SIG-M5 treated with dmso at 0.1 percent for 504 hours (cell line): ENCODE results near the gene PYGO2.

Experiments
- DNase-seq: peaks from one replicate; lab custom pipeline; 2025; ENCODE audit not compliant: unreplicated experiment; lab: John Stamatoyannopoulos, UW

The PYGO2 gene

DNA sequence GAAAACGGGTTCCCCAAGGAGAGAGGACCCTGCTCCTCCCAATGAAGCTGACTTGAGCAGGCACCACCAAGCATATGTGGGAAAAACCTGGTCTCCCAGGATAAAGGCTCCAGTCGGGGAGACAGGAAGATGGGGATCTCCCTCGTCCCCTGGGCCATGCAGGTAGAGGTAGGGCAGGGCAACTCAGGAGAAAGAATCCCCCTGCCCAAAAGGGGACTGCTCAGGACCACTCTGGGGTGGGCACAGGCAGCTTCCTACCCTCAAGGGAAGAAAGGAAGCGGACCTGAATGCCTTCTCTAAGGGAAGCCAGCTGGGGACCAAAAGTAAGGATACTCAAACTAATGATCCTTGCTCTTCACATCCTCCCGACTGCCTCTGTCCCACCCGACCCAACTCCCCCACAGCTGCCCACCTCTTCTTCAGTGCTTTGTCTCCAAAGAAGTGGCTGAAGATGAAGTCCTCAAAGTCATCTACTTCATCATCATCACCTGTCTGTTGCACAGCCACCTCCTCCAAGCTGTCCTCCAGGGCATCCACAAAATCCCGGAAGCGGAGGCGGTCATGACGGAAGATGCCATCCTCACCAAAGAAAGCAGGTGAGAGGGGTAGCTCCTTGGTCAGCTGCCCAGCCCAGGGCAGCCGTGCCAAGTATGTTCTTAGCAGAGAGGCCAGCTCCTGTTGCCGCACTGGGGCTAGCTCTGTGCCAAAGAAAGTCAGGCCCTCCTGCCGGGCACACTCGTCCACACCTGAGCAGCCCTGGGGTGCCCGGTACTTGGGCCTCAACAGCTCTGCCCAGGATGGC, 16.2 kb downstream of the PYGO2 start:
- no peak for DNase-seq

DNA sequence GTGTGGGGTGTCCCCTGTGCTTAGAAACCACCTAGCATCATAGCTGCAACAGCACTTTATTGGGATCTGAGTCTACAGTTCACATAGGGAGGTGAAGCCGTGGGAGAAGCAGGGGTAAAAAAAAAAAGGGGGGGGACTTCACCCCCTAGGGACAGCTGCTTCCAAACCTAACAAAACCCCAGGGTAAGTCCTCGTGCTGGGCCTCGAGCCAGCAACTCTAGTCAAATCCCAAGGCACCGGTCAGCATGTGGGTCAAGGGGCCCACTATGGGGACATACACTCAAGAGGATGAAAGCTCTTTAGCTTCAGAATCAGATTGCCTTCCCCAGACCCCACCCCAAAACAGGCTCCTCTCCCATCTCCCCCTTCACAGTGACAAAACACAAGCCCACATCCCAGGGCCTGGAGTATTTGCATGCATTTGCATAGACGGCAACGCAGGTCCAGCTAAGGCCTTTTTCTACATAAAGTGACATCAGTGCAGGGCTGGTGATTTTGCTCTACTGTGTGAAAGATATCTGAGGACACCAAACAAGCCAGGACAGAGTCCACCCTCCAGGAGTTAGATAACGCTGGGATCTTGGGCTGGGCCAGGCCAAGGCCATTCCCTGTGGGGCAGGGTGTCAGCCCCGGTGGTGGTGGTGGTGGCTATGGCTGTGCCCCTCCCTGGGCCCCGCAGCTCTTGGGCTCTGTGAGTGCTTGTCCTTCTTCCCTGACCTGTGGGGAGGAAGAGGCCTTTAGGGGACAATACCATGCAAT, 17.0 kb downstream of the PYGO2 start:
- DNase-seq = no peak

DNA sequence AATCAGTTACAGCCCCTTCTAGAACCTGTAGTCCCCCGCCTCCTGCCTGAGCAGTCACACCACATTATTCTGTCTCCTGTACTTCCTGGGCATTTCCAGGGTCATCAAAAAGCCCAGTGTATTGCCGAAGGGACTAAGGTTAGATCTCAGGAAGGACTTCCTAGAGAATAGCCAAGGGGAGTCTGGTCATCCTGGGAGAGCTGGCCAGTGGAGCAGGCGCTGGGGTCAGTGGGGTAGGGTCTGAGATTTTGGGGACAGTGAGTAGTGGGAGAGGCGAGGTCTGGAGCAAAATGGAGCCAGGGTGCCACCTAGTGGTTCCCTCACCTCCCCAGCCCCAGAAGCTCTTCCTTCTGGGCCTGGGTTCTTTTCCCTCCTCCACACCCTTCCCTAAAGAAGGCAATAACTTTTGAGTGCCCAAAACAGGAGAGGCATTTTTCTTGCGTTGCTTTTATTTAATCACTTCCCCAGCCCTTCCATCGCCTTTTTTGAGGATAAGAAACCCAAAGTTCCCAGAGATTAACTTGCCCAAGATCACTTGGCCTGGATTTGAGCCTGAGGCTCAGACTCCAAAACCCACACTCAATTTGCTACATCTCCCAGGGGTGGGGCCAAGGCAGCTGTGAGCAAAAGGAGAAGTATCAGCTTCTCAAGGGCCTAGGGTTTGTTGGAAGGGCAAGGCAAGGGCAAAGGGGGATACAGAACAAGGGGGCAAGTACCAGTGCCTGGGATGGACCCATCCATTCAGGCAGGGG, 17.8 kb downstream of the PYGO2 start:
- DNase-seq = peak; percentile 76

DNA sequence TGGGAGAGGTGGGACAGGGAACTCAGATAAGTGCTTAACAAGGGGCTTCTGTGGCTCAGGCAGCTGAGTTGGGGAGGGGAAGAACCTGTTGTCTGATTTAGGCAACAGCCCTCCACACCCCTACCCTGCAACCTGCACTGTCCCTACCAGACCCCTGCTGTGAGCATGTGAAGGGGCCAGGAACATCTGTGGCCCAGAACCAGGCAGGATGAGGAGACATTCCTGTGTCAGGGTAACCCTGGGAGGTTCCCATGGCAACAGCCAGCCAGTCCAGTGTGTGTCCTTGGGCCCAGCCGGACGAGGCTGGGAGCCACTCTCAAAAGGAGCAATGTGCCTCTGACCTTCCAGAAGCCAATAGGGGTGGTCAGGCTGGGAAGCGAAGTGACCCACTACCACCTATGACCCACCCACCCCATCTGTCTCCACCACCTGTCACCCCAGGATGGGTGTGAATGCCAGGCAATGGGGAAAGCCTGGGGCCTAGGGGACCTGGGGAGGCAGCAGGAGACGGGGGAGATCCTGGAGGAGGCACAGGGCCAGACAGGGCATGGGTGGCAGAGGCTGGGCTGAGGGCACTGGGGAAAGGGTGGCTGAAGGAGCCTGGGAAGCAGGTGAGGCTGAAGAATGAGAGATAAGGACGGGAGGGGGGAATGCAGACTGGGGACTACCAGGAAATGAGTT, 20.1 kb downstream of the PYGO2 start:
- no peak for DNase-seq

DNA sequence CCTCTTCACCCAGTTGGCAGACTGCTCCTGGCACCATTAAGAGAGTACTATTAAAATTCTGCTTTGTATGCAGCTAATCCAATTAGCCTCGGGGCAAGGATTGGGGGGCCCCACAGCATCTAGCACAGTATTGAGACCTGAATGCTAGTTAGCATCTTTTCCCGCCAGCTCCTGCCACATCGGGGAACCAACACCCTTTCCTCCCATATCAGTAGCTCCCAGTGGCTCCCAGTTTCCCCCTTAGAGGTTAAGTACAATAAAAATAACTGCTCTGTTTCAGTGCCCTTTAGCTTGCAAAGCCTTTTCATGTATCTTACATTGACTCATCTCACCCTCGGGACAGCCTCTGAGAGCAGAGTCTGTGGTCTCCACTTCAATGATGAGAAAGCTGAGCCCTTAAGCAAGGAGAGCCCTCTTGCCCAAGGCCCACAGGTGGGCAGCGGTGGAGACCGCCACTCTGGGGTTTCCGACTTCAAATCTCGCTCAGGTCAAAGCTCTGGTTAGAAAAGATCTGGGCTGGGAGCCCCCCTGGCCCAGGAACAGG, 20.9 kb downstream of the PYGO2 start:
- no peak for DNase-seq

DNA sequence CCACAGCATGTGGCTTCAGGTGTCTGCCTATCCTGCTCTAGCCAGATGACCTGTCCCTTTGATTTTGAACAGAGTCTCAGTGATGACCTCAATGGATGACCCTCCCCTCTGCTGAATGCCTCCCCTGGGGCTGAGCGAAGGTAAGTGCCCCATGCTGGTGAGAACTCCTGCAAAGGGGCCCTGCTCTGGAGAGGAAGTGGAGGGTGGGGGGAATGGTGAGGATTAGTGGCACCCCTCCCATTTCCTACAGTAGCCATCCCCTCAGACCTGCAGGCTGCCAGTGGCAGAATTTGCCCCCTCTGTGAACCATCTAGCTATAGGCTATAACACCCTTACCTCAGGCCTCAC, 21.4 kb downstream of the PYGO2 start:
- no peak for DNase-seq

DNA sequence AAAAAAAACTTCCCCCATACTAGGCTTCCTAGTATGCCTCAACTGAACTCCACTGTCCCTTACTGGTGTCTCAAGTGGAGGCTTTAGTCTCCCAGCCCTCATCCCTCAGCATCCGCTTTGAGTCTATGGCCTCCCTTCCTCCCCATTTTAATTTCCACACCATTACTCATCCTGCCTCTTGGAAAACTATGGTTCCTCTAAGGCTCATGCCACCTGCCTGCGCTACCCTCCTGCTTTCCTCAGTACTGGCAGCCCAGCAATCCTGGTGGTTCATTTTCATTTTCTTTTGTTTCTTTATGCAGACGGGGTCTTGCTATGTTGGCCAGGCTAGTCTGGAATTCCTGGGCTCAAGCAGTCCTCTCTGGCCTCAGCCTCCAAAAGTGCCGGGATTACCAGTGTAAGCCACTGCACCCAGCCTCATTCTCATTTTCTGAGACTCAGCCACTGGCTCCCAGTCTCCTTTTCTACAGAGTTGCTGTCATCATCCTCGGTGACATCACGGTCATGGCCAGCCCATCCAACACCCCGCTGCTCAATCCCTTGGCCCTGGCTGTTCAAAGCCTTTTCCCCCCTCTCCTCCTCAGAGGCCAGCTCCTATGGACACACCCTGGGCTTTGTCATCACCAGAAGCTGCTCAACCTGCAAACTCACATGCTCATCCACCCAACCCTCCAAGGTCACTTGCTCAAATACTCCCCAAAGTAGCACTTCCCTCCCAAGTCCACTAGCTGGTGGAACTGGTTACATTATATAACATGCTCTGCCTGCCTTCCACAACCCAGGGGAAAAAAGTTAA, 22.8 kb downstream of the PYGO2 start:
- peak; percentile 68 for DNase-seq

DNA sequence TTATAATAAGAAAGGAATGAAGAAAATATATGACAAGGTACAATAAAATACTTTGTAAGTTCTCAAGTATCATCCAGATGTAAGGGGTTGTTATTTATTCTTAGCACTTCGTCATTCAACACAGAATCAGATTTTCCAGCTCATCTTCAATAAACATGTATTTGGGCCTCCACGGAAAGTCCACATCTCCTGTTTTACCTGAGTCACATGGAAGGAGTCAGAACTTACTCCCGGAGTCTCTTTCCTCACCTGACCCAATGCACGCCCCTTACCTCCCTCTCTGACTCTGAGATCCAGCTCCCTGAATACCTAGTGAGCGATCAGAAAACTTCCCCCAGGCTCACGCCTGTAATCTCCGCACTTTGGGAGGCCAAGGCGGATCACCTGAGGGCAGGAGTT, 23.6 kb downstream of the PYGO2 start:
- DNase-seq = no peak

DNA sequence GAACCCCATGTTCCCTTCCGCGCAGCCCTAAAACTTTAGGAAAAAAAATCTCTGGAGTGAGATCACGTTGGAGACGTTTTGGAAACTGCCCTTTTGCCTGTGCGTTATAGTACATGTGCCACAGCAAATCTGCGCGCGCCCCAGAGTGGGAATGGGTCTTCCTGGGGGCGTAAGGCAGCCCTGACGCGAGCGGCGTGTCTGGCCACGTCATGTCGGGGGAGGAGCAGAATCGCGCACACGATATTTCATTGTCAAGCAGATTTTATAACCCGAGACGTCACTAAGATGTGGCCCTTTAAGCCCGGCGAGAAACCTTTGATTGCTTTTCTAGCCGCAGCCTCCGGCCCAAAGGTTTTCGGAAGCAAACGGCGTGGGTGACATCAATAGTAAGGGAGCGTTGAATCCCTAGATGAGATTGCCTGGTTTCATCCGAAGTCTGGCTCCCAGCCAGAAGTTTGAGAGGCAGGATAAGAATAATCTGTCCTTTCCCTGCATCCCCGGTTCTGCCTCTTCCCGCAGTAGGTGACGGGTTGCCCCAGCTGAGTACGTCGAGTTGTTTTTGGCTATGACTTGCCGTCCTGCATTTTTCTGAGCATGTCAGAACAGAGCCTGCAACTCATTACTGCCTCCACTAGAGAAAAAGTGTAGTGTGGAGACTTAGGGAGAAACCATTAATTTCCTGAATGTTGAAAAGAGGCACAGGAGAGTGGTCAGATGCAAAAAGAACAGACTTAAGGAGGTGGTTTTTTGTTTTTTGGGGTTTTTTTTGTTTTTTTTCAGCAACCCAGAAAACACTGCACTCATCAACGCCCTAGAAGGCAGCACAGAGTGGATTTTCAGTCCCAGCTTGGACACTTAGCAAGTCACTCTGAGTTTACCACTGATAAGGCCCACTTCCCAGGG, 24.2 kb downstream of the PYGO2 start:
- peak; percentile 95 for DNase-seq

DNA sequence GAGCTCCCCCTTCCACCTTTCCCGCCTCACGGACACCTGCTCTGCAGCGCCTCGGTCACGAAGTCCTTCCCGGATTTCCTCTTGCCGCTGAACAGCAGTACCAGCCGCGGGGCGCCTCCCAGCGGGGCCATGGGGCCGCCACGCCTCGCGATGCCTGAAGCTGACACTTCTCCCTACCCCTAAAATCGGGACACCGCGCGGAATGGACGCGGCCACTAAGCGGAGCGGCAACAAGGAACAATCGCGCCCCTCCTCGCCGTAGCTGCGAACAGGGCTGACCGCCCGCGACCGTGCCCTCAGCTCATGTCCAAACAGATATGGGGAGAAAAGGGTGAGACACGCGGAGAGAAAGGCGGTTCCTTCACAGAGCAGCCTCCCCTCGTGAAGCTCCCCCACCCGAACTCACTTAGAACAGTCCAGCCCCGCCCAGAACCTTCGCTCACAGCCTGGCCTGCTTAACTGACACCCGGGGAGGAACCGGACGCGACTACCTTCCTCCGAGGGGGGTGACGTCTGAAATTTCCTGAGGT, 25.0 kb downstream of the PYGO2 start, which contains the start of gene PMVK:
Gene PMVK, minus strand, starts transcription at position 165 of the 530 bp plus-strand sequence. Its CDS starts 34 bp downstream, at position 131.
- peak; percentile 97 for DNase-seq

DNA sequence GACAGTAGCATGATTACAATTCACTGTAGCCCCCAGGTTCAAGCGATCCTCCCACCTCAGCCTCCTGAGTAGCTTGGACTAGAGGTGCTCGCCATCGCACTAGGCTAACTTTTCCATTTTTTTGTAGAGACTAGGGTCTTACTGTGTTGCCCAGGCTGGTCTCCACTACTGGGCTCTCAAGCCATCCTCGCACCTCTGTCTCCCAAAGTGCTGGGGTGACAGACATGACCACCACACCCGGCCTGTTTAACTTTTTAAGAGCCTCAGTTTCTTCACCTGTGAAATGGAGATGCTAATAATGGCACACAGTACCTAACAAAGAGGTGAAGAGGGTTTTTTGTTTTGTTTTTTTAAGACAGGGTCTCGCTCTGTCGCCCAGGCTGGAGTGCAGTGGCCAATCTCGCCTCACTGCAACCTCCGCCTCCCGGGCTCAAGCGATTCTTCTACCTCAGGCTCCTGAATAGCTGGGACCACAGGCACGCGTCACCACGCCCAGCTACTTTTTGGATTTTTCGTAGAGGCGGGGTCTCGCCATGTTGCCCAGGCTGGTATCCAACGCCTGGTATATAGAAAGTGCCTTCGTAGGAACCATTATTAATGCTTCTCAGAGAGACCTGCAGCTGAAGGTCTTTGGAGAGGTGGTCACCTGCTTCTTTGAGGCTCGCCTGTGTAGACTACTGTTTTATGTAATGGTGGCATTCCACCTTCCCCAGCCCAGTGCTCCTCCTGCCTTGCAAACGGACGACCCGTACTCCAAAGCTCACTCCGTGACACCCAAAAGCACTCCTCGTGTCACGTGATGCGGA, 25.6 kb downstream of the PYGO2 start:
- DNase-seq = no peak

DNA sequence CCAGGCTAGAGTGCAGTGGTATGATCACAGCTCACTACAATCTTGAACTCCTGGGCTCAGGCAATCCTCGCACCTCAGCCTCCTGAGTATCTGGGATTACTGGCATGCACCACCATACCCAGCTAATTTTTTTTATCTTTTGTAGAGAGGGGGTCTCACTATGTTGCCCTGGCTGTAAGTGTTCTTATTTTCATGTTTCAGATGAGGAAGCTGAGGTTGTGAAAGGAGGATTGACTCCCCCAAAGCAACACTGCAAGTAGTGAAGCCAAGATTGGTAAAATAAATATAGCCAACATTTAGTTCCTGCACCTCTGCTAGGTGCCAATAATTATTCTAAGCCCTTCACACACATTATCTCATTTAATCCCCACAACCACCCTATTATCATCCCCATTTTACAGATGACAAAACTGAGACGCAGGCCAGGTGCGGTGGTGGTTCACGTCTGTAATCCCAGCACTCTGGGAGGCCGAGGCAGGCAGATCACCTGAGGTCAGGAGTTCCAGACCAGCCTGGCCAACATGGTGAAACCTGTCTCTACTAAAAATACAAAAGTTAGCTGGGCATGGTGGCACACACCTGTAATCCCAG, 27.1 kb downstream of the PYGO2 start:
- DNase-seq = no peak

DNA sequence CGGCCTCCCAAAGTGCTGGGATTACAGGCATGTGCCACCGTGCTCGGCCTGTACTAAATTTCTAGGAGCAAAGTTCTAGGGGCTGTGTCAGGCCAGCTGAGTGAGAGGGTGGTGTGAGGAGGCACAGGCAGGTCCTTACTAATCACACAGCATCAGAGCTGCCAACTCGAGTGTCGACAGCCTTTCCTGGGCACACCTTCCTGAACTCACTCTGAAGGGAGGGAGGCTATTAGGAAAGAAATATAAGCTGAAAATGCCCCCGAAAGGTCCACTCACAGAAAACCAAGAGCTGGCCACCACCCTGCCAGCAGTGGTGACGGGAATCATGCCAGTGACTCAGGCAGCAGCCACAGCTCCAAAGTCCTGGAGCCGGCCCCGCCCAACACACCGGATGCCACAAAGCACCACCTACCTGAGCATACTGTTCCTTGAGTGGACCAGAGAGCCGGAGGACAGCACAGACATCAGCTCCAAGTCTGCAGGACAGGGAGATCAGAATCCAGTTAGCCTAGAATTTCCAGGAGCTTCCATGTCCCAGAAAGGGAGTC, 29.6 kb downstream of the PYGO2 start:
- no peak for DNase-seq

DNA sequence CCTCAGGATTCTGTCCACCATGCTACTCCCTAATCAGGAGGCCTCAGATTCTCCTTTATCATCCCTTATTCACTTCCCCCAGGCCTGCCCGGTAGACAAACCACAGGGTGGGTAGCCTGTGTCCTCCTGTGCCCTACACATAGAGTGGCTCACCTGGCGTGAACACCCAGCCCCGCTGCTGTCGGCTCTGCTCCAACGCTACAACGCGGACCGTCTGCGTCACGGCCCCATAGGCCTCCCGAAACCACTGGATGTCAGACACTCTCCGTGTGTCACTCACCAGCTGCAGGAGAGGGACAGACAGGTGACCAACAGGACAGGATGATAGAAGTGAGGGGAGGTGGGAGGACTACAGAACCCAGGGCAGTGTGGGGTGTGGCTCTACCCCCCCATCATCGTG, 35.4 kb downstream of the PYGO2 start:
- no peak for DNase-seq

DNA sequence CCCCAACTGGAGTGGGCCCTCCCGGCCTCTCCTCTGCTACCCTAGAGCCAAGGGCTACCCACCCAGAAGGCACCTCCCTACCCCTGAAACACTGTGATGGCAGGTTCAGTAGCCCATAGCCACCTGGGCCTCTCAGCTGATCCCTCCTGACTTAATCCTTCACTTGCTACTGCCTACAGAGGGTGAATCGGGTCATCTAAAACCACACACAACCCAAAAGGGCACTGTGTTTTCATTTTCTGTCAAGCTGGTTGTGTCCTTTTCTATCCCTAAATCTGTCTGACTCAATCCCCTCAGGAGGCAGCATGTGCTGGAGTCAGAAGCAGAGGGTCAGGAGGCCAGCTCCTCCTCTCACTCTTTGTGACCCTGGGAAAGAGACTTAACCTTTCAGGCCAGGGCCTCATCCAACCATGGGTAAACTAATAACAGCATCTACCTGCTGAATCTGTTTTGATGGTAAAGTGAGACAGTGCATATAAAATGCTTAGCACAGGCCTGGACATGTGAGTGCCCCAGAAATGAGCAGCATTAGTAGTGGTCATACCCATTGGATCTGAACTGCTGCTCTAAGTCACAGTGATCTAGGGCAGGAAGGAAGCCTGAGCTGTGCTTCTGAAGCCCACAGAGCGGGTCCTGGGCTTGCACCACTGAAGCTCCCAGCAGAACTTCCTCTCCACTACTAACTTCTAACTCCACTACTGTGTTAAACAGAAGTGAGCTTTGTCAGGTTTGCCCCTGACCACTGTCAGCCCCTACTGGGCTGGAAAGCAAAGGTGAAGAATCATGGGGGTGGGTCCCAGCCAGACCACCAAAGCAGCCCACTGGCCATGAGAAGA, 36.0 kb downstream of the PYGO2 start:
- no peak for DNase-seq

DNA sequence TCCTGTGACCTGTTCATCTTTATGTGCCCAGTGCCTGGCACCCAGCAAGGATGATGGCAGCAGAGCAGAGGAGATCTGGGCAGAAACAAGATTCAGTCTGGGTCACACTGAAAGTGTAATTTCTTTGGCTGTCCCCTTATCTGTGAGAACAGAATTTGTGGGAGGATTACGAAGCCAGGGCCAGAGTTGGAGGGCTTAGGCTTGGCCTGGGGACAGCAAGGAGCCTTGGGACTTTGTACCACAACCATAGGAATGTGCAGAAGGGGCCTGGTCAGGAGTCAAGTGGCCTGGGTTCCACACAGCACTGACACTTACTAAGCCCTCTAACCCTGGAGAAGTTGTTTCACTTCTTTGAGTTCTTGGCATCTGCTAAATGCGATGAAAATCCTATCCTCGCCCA, 37.9 kb downstream of the PYGO2 start:
- DNase-seq = no peak
